Chondrocyte (in vitro differentiated cells): ENCODE results near the gene HDAC4. TPM values are rescaled to one million over a fixed set of nuclear protein-coding genes. Genes with fewer than 3 reads are reported as not detected.

Experiments used
- DNase-seq: peaks from one replicate; pipeline ENCODE4 v3.0.0; 2021; ENCODE audit warnings: mixed read lengths, low spot score
- H3K27ac Mint-ChIP-seq: one replicate; pipeline ENCODE4 v1.8.0; 2021; ENCODE audit warnings: mild to moderate bottlenecking, moderate library complexity, mixed read lengths; ENCODE audit not compliant: unreplicated experiment
- H3K27me3 Mint-ChIP-seq: 2 replicates; pipeline ENCODE4 v1.8.0; 2021; ENCODE audit warnings: low read depth, mixed read lengths
- H3K36me3 Mint-ChIP-seq: 2 replicates; pipeline ENCODE4 v1.8.0; 2021; ENCODE audit warnings: low read depth, mixed read lengths
- H3K4me1 Mint-ChIP-seq: 2 replicates; pipeline ENCODE4 v1.8.0; 2021; ENCODE audit warnings: low read depth, mild to moderate bottlenecking, mixed read lengths
- H3K4me3 Mint-ChIP-seq: one replicate; pipeline ENCODE4 v1.8.0; 2021; ENCODE audit warnings: mild to moderate bottlenecking, moderate library complexity, mixed read lengths; ENCODE audit not compliant: unreplicated experiment
- H3K9me3 Mint-ChIP-seq: 2 replicates; pipeline ENCODE4 v1.8.0; 2021; ENCODE audit warnings: low read depth, mixed read lengths
- CTCF ChIP-seq: fragments of 200-600 bp; sonication (generic); IDR thresholded peaks from 2 replicates; pipeline ENCODE4 v1.5.0; 2021; ENCODE audit warnings: antibody characterized with exemption, mild to moderate bottlenecking, moderate library complexity
- total RNA-seq: library from RNA; stranded (reverse); gene quantifications from 3 replicates; pipeline ENCODE4 v1.2.1, GENCODE V29; 2021

The HDAC4 gene
- total RNA-seq, 1 donor from 2014 or later, result 22.3 TPM

- no peak overlapping the region for H3K27ac Mint-ChIP-seq
- no peaks in the 10 kb centered on the region for H3K36me3 Mint-ChIP-seq
- H3K4me3 Mint-ChIP-seq, result no peak overlapping the region
- no peak for TF ChIP-seq CTCF
- peaks cover 47% of the 10 kb centered on the region for H3K4me1 Mint-ChIP-seq
- peak; percentile 89 for DNase-seq
- H3K27me3 Mint-ChIP-seq, result peaks cover 7% of the 10 kb centered on the region
- no peaks in the 10 kb centered on the region for H3K9me3 Mint-ChIP-seq
Observed at GRCh38 chr2:239027391-239028252, 373.2 kb downstream of the HDAC4 start.

DNA sequence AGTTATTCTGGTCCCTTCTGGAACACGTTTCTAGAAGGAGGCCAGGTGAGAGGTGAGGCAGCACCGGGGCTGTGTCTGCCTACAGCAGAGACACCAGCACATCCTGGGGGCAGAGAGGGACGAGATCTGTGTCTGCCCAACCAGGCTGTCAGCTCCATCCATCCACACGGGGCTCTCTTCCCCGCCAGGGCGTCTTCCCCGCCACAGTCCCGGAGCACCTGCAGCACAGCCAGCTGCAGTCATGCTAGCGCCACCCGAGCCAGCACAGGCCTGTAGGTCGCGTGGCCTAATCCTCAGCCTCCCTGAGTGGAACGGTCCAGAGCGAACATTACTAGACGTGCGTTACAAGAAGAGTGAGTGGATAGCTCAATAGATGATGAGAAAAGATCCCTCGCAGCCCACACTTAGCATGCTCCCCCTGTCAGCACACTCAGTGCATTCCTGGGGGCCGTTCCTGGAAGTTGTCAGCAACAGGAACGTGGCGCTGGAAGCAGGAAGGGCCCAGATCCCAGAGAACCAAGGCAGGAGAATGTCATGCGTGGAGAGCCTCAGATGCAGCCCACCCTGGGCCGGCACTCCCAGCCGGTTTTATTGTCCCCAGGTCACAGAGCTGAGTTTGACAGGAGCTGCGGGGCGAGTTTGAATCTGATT, 374.0 kb downstream of the HDAC4 start:
- Mint-ChIP-seq H3K27me3 (peaks cover 3% of the 10 kb centered on the region), H3K36me3 (no peaks in the 10 kb centered on the region), H3K4me3 (no peak overlapping the region), H3K27ac (no peak overlapping the region), H3K4me1 (peaks cover 47% of the 10 kb centered on the region), H3K9me3 (no peaks in the 10 kb centered on the region)
- no peak for DNase-seq
- no peak for TF ChIP-seq CTCF

DNA sequence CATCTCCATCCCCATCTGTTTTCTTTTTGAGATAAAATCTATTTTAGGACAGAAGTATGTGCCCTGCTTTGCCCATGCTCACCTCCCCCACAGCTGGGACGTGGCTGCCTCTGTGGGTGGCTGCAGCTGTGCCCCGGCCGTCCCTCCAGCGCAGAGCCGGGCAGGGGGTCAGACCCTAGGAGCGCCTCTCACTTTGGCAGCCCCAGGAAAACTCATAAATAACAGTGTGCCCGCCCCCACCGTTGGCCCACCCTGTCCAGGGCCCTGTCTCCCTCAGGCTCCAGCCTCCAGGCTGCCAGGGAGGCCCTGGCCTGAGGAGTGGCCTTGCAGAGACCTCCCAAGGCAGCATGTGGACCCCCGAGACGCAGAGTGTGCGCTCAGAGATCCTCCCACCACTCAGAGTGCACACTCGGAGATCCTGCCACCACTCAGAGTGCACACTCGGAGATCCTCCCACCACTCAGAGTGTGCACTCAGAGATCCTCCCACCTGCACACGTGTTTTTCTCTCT, 374.8 kb downstream of the HDAC4 start:
- H3K27ac Mint-ChIP-seq, result peak overlapping the region; percentile 77
- DNase-seq, result no peak
- TF ChIP-seq CTCF, result no peak
- peaks cover 47% of the 10 kb centered on the region for H3K4me1 Mint-ChIP-seq
- peaks cover 3% of the 10 kb centered on the region for H3K27me3 Mint-ChIP-seq
- H3K9me3 Mint-ChIP-seq, result no peaks in the 10 kb centered on the region
- H3K36me3 Mint-ChIP-seq, result no peaks in the 10 kb centered on the region
- H3K4me3 Mint-ChIP-seq, result no peak overlapping the region

GRCh38 chr2:239025096-239025801, 375.6 kb downstream of the HDAC4 start:
- TF ChIP-seq CTCF, result no peak
- Mint-ChIP-seq H3K4me3 (no peak overlapping the region), H3K9me3 (no peaks in the 10 kb centered on the region), H3K27me3 (peaks cover 2% of the 10 kb centered on the region), H3K27ac (peak overlapping the region; percentile 93), H3K36me3 (no peaks in the 10 kb centered on the region), H3K4me1 (peaks cover 43% of the 10 kb centered on the region)
- no peak for DNase-seq

- no peak overlapping the region for H3K4me3 Mint-ChIP-seq
- no peaks in the 10 kb centered on the region for H3K36me3 Mint-ChIP-seq
- H3K27me3 Mint-ChIP-seq, result peaks cover 6% of the 10 kb centered on the region
Observed at GRCh38 chr2:239024226-239024625, 376.6 kb downstream of the HDAC4 start.

More at GRCh38 chr2:239024226-239024625, 376.6 kb downstream of the HDAC4 start:
- no peak for TF ChIP-seq CTCF
- H3K4me1 Mint-ChIP-seq, result peaks cover 36% of the 10 kb centered on the region
- no peak overlapping the region for H3K27ac Mint-ChIP-seq
- H3K9me3 Mint-ChIP-seq, result no peaks in the 10 kb centered on the region
- no peak for DNase-seq
